PC-3 (cell line): ENCODE measurements around the gene RNF181. TPM values are rescaled to one million over a fixed set of nuclear protein-coding genes. Genes with fewer than 3 reads are reported as not detected.

Experiments used
- ATAC-seq: fragments of 200-7000 bp; cut with Tn5 transposase; 2 replicates; pipeline ENCODE4 v1.9.1; 2020; ENCODE audit warnings: mild to moderate bottlenecking, moderate library complexity
- BruUV-seq: library from RNA; stranded (reverse); fragments of 400-500 nt; replicated peaks from 2 replicates; lab custom pipeline; 2021; lab: Mats Ljungman, UMichigan
- CTCF ChIA-PET: fragments of 300-600 bp; sonication (Branson Sonifier 250); formaldehyde crosslinking; loops from one replicate; lab custom pipeline; 2022; ENCODE audit warnings: antibody characterized with exemption; lab: Charles Lee
- POLR2A ChIA-PET: fragments of 300-600 bp; sonication (Branson Sonifier 250); formaldehyde crosslinking; loops from one replicate; lab custom pipeline; 2022; ENCODE audit warnings: antibody characterized with exemption; ENCODE audit not compliant: unreplicated experiment; lab: Charles Lee
- DNase-seq: peaks from one replicate; pipeline ENCODE4 v3.0.0-alpha.2; 2015
- H2AFZ ChIP-seq: fragments of 300-600 bp; sonication (generic); 2 replicates; pipeline ENCODE4 v1.6.0; 2016; ENCODE audit warnings: antibody characterized with exemption, low read length
- H3F3A ChIP-seq: fragments of 300-600 bp; sonication (generic); one replicate; pipeline ENCODE4 v1.6.0; 2017; ENCODE audit warnings: antibody characterized with exemption, low read length, control low read depth, mild to moderate bottlenecking; ENCODE audit not compliant: unreplicated experiment
- H3K27ac ChIP-seq: fragments of 300-600 bp; sonication (generic); 2 replicates; pipeline ENCODE4 v1.5.1; 2016; ENCODE audit warnings: mild to moderate bottlenecking, low read length
- H3K27me3 ChIP-seq: fragments of 300-600 bp; sonication (generic); 2 replicates; pipeline ENCODE4 v1.6.1; 2016; ENCODE audit warnings: low read length, mixed read lengths
- H3K36me3 ChIP-seq: fragments of 300-600 bp; sonication (generic); 2 replicates; pipeline ENCODE4 v1.6.1; 2016; ENCODE audit warnings: low read depth, mixed run types, low read length, mixed read lengths
- H3K4me1 ChIP-seq: fragments of 300-600 bp; sonication (generic); 2 replicates; pipeline ENCODE4 v1.5.1; 2016; ENCODE audit warnings: low read length; ENCODE audit not compliant: insufficient read depth
- H3K4me2 ChIP-seq: fragments of 300-600 bp; sonication (generic); 2 replicates; pipeline ENCODE4 v1.6.0; 2016; ENCODE audit warnings: low read length
- H3K4me3 ChIP-seq: fragments of 300-600 bp; sonication (generic); 2 replicates; pipeline ENCODE4 v1.5.1; 2016; ENCODE audit warnings: mild to moderate bottlenecking, low read length, mixed read lengths
- H3K79me2 ChIP-seq: fragments of 300-600 bp; sonication (generic); 2 replicates; pipeline ENCODE4 v1.6.1; 2017; ENCODE audit warnings: low read length, mixed read lengths
- H3K9ac ChIP-seq: fragments of 300-600 bp; sonication (generic); 2 replicates; pipeline ENCODE4 v1.6.0; 2016; ENCODE audit warnings: mild to moderate bottlenecking, low read length
- H3K9me2 ChIP-seq: fragments of 300-600 bp; sonication (generic); replicated peaks from 2 replicates; pipeline ENCODE4 v1.6.1; 2016; ENCODE audit warnings: mixed run types, low read length, mixed read lengths
- H3K9me3 ChIP-seq: fragments of 300-600 bp; sonication (generic); 2 replicates; pipeline ENCODE4 v1.6.1; 2016; ENCODE audit warnings: low read length, mixed read lengths
- H4K20me1 ChIP-seq: fragments of 300-600 bp; sonication (generic); 2 replicates; pipeline ENCODE4 v1.6.1; 2016; ENCODE audit warnings: low read length, mixed read lengths
- EZH2 ChIP-seq: fragments of 300-600 bp; sonication (generic); IDR thresholded peaks from one replicate; pipeline ENCODE4 v1.6.1; 2017; ENCODE audit warnings: antibody characterized with exemption, mild to moderate bottlenecking, low read length; ENCODE audit not compliant: unreplicated experiment
- EZH2phosphoT487 ChIP-seq: fragments of 300-600 bp; sonication (generic); IDR thresholded peaks from 2 replicates; pipeline ENCODE4 v1.6.1; 2018; ENCODE audit warnings: mild to moderate bottlenecking, antibody characterized with exemption, low read length, borderline replicate concordance
- intact Hi-C: fragments of 100-400 bp; cut with micrococcal nuclease; formaldehyde crosslinking; loops from 2 replicates; pipeline ENCODE4 v1.9.0; 2023
- total RNA-seq: library from RNA; depleted of rRNA; stranded (reverse); fragments of >200 nt; gene quantifications from 2 replicates; pipeline ENCODE4 v1.2.3, GENCODE V29; 2014
- TF ChIP-seq, protein P1 (sequence below): fragments of 300-600 bp; sonication (generic); conservative IDR thresholded peaks from 2 replicates; pipeline ENCODE4 v1.5.1; 2017; ENCODE audit warnings: antibody characterized with exemption, low read depth, mild to moderate bottlenecking, low read length

RNF181 gene
- total RNA-seq, 1 experiment from 2014 or later: 225 TPM

DNA sequence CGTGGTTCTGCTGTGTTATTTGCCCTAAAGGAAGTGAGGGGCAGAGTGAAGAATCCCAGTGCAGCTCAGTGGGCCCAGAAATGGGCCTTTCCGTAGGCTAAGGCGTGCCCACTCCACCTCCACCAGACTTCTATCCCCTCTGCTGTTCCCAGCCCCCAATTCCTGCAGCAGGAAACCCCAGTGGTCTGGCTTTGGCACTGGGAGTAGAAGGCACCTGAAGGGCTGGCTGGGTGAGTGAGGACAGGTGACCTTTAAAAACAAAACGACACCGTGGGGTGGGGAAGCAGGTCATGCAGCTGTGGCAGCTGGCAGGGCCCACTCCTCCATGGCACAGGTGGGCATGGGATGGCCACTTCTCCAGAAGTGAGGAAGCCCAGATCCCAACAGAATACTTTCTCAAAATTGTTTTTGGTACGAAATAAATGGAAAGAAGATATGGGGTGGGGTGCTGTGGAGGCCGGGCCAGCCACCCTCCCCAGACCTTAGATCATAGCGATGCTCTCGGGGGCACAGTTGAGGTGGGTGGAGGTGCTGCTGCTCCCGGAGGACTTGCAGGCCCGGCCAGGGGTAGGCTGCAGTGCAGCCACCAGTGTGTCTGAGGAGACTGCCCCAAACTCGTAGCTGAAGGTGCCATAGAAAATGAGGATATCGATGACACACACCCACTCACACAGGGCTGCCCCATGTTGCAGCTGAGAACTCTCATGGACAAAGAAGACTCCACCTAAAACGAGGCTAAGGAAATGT lies 3.2 kb downstream of the RNF181 start:
- H3K27me3 ChIP-seq: no peaks in the 10 kb centered on the region
- H3K9ac ChIP-seq: no peak overlapping the region
- H3K36me3 ChIP-seq: peaks cover 13% of the 10 kb centered on the region; the same call in 1 of the 2 replicates
- no peak overlapping the region for H2AFZ ChIP-seq
- ATAC-seq: no peak
- peaks cover 20% of the 10 kb centered on the region for H3K79me2 ChIP-seq
- no peak overlapping the region for H3K27ac ChIP-seq
- H3K4me2 ChIP-seq: no peak overlapping the region
- TF ChIP-seq EZH2phosphoT487 (no peak), EZH2 (no peak)
- TF ChIP-seq, protein P1, sequence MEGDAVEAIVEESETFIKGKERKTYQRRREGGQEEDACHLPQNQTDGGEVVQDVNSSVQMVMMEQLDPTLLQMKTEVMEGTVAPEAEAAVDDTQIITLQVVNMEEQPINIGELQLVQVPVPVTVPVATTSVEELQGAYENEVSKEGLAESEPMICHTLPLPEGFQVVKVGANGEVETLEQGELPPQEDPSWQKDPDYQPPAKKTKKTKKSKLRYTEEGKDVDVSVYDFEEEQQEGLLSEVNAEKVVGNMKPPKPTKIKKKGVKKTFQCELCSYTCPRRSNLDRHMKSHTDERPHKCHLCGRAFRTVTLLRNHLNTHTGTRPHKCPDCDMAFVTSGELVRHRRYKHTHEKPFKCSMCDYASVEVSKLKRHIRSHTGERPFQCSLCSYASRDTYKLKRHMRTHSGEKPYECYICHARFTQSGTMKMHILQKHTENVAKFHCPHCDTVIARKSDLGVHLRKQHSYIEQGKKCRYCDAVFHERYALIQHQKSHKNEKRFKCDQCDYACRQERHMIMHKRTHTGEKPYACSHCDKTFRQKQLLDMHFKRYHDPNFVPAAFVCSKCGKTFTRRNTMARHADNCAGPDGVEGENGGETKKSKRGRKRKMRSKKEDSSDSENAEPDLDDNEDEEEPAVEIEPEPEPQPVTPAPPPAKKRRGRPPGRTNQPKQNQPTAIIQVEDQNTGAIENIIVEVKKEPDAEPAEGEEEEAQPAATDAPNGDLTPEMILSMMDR: no peak
- no peaks in the 10 kb centered on the region for H3K9me3 ChIP-seq
- H3K4me1 ChIP-seq: peaks cover 16% of the 10 kb centered on the region
- no TSS peak for BruUV-seq
- CTCF ChIA-PET: no interaction called here
- H4K20me1 ChIP-seq: no peaks in the 10 kb centered on the region
- no peak overlapping the region for H3K4me3 ChIP-seq
- DNase-seq: no peak
- no peaks in the 10 kb centered on the region for H3F3A ChIP-seq
- intact Hi-C loops: no loop called here
- H3K9me2 ChIP-seq: no peaks in the 10 kb centered on the region
- POLR2A ChIA-PET: no interaction called here

DNA sequence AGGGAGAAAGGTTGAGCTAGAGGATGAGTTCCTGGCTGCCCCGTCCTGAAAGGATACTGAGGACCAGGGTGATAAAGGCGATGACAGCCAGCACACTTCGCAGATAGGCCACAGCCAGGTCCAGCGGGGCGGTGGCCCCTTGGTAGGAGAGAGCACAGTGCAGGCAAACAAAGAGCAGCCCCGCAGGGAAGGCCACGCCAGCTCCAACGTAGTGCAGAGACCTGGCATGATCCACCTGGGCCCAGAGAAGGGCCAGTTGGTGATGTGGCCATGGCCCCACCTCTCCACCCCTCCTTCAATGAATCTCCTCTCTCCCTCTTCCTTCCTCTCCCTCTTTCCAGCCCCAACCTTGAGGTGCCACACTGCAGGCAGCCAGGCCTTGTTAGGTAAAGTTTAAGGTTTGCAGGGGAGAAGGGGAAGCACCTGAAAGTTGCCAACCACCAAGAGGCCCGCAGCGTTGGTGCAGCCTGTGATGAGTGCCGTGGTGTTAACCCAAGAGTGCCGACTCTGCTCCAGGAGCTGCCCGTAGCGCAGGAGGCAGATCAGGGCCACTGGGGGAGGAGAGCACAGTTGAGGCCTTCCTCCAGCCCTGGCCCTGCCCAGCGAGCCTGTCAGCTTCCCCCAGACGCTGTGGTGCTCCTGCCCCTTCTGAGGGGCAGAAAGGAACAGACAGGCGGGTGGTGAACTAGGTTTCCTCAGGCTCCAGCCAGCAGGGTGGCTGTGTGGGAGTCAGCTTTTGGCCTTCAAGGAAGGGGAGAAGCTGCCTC lies 4.1 kb downstream of the RNF181 start:
- ATAC-seq (no peak), DNase-seq (no peak)
- Histone ChIP-seq H3K9me2 (no peaks in the 10 kb centered on the region), H3K9ac (no peak overlapping the region), H3K27me3 (no peaks in the 10 kb centered on the region), H2AFZ (no peak overlapping the region), H3K79me2 (peaks cover 20% of the 10 kb centered on the region), H3K4me2 (no peak overlapping the region), H3K4me3 (no peak overlapping the region), H3K4me1 (peaks cover 16% of the 10 kb centered on the region), H3K36me3 (peaks cover 13% of the 10 kb centered on the region; the same call in 1 of the 2 replicates), H4K20me1 (no peaks in the 10 kb centered on the region), H3K9me3 (no peaks in the 10 kb centered on the region), H3K27ac (no peak overlapping the region), H3F3A (no peaks in the 10 kb centered on the region)
- CTCF ChIA-PET: no interaction called here
- intact Hi-C loops: loop anchor here (5.0 kb wide), 1 partner anchor 272 kb away; the partner anchor contains the start of gene TGOLN2
- BruUV-seq: no TSS peak
- TF ChIP-seq, protein P1: no peak
- no peak for TF ChIP-seq EZH2
- TF ChIP-seq EZH2phosphoT487: no peak
- POLR2A ChIA-PET: interaction anchor here (0.6 kb wide), 1 partner anchor 51 kb away, joined by 3 read pairs; no protein-coding TSS in a partner anchor
